Loucy (cell line): ENCODE measurements around the gene ICAM4.

Experiments
- H2AFZ ChIP-seq: fragments of 200-600 bp; sonication (generic); 2 replicates; pipeline ENCODE4 v1.6.0; 2016; ENCODE audit warnings: antibody characterized with exemption, mild to moderate bottlenecking, low read length, moderate library complexity
- H3F3A ChIP-seq: fragments of 200-600 bp; 2 replicates; pipeline ENCODE4 v1.6.0; 2016; ENCODE audit warnings: antibody characterized with exemption, low read depth, mild to moderate bottlenecking
- H3K27me3 ChIP-seq: fragments of 200-600 bp; sonication (generic); 2 replicates; pipeline ENCODE4 v1.6.1; 2014; ENCODE audit warnings: low read length, mild to moderate bottlenecking; ENCODE audit not compliant: insufficient read depth, poor library complexity, severe bottlenecking
- H3K36me3 ChIP-seq: fragments of 200-600 bp; sonication (generic); 2 replicates; pipeline ENCODE4 v1.6.1; 2016; ENCODE audit warnings: low read length; ENCODE audit not compliant: insufficient read depth
- H3K4me1 ChIP-seq: fragments of 200-600 bp; sonication (generic); 2 replicates; pipeline ENCODE4 v1.5.1; 2014; ENCODE audit warnings: low read length, mild to moderate bottlenecking; ENCODE audit not compliant: insufficient read depth, poor library complexity, severe bottlenecking
- H3K4me2 ChIP-seq: fragments of 200-600 bp; sonication (generic); 2 replicates; pipeline ENCODE4 v1.6.0; 2014; ENCODE audit warnings: antibody characterized with exemption, low read length, low read depth, mild to moderate bottlenecking; ENCODE audit not compliant: poor library complexity, severe bottlenecking
- H3K4me3 ChIP-seq: fragments of 200-600 bp; sonication (generic); 2 replicates; pipeline ENCODE4 v1.5.1; 2014; ENCODE audit warnings: low read length, mild to moderate bottlenecking, mixed read lengths; ENCODE audit not compliant: poor library complexity, severe bottlenecking
- H3K79me2 ChIP-seq: fragments of 200-600 bp; sonication (generic); 2 replicates; pipeline ENCODE4 v1.6.1; 2014; ENCODE audit warnings: low read length; ENCODE audit not compliant: insufficient read depth
- H3K9ac ChIP-seq: fragments of 200-600 bp; sonication (generic); 2 replicates; pipeline ENCODE4 v1.6.0; 2014; ENCODE audit warnings: mild to moderate bottlenecking, low read depth, low read length, moderate library complexity; ENCODE audit not compliant: poor library complexity, severe bottlenecking
- H3K9me2 ChIP-seq: fragments of 200-600 bp; sonication (generic); replicated peaks from 2 replicates; pipeline ENCODE4 v1.6.1; 2016; ENCODE audit warnings: low read depth, low read length, mixed read lengths
- H3K9me3 ChIP-seq: fragments of 200-600 bp; sonication (generic); 2 replicates; pipeline ENCODE4 v1.6.1; 2014; ENCODE audit warnings: mild to moderate bottlenecking, antibody characterized with exemption, low read length, low read depth; ENCODE audit not compliant: insufficient read depth
- H4K20me1 ChIP-seq: fragments of 200-600 bp; sonication (generic); 2 replicates; pipeline ENCODE4 v1.6.0; 2014; ENCODE audit warnings: antibody characterized with exemption, low read length, mild to moderate bottlenecking; ENCODE audit not compliant: insufficient read depth, poor library complexity, severe bottlenecking
- CTCF ChIP-seq: fragments of 200-600 bp; sonication (generic); conservative IDR thresholded peaks from 2 replicates; pipeline ENCODE4 v1.5.1; 2014; ENCODE audit warnings: mild to moderate bottlenecking, antibody characterized with exemption, low read length
- EZH2phosphoT487 ChIP-seq: fragments of 200-600 bp; IDR thresholded peaks from 2 replicates; pipeline ENCODE4 v1.6.1; 2018; ENCODE audit warnings: antibody characterized with exemption, mild to moderate bottlenecking, moderate library complexity, borderline replicate concordance

Gene ICAM4

DNA sequence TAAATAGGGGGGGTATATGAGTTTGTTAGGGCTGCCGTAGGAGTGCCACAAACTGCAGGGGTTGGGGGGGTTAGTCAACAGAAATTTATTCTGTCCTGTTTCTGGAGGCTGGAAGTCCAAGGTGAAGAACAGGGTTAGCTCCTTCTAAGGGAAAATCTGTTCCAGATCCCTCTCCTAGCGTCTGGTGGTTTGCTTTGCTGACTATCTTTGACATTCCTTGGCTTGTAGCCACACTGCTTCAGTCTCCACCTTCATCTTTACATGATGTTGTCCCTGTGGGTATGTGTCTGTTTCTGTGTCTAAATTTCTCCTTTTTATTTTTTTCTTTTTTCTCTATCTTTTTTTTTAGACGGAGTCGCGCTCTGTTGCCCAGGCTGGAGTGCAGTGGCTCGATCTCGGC is 24.0 kb upstream of the ICAM4 start:
- Histone ChIP-seq H3K27me3 (no peaks in the 10 kb centered on the region), H3F3A (no peaks in the 10 kb centered on the region), H3K4me3 (no peak overlapping the region), H3K4me1 (no peaks in the 10 kb centered on the region), H3K9me2 (no peaks in the 10 kb centered on the region), H3K4me2 (no peak overlapping the region), H2AFZ (no peak overlapping the region), H3K36me3 (peaks cover 9% of the 10 kb centered on the region; the same call in 1 of the 2 replicates), H3K9ac (no peak overlapping the region), H4K20me1 (no peaks in the 10 kb centered on the region), H3K9me3 (no peaks in the 10 kb centered on the region), H3K79me2 (no peaks in the 10 kb centered on the region)
- TF ChIP-seq CTCF (no peak), EZH2phosphoT487 (no peak)

DNA sequence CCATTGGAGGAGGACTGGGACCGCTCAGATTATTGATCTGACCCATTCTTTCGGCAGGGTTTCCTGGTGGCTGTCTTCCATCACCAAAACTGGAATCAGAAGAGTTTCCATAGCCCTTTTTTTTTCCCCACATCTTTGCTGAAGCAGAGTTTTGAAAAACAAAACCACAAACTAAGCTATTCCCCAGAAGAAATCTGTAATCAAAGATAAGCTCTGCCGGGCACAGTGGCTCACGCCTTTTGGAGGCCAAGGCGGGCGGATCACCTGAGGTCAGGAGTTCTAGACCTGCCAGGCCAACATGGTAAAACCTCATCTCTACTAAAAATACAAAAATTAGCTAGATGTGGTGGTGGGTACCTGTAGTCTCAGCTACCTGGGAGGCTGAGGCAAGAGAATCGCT is 20.0 kb upstream of the ICAM4 start:
- Histone ChIP-seq H3K36me3 (no peaks in the 10 kb centered on the region), H3F3A (no peaks in the 10 kb centered on the region), H3K4me3 (no peak overlapping the region), H3K4me2 (no peak overlapping the region), H3K4me1 (peaks cover 20% of the 10 kb centered on the region), H3K9me2 (no peaks in the 10 kb centered on the region), H3K27me3 (no peaks in the 10 kb centered on the region), H3K9ac (no peak overlapping the region), H3K9me3 (no peaks in the 10 kb centered on the region), H4K20me1 (no peaks in the 10 kb centered on the region), H2AFZ (no peak overlapping the region), H3K79me2 (peaks cover 7% of the 10 kb centered on the region; the same call in 1 of the 2 replicates)
- TF ChIP-seq CTCF (no peak), EZH2phosphoT487 (no peak)

- H3F3A ChIP-seq: no peaks in the 10 kb centered on the region
- no peaks in the 10 kb centered on the region for H3K27me3 ChIP-seq
- no peaks in the 10 kb centered on the region for H3K36me3 ChIP-seq
- H3K9me3 ChIP-seq: no peaks in the 10 kb centered on the region
- no peak overlapping the region for H3K4me3 ChIP-seq
- peaks cover 9% of the 10 kb centered on the region; the same call in 1 of the 2 replicates for H3K79me2 ChIP-seq
- no peak overlapping the region for H3K4me2 ChIP-seq
- H4K20me1 ChIP-seq: no peaks in the 10 kb centered on the region
- H2AFZ ChIP-seq: no peak overlapping the region
- H3K9me2 ChIP-seq: no peaks in the 10 kb centered on the region
- TF ChIP-seq EZH2phosphoT487 (no peak), CTCF (no peak)
- peaks cover 21% of the 10 kb centered on the region for H3K4me1 ChIP-seq
- no peak overlapping the region for H3K9ac ChIP-seq
These were observed 18.7 kb upstream of the ICAM4 start for GRCh38 chr19:10268071-10268470.
